Activated CD8-positive, alpha-beta T cell treated with anti-CD3 and anti-CD28 coated beads for 36 hours (primary cell): ENCODE data around the gene CSNK1A1. TPM values are rescaled to one million over a fixed set of nuclear protein-coding genes. Genes with fewer than 3 reads are reported as not detected.
A peak's percentile ranks its signal among the peaks of the same experiment; 100 is the strongest.
"Not testable (repeated sequence)": the region's sequence is repeated elsewhere in the genome, so short reads cannot be mapped to it uniquely, and the experiment has no call there.

Experiments used
- ATAC-seq: fragments of 200-7000 bp; cut with Tn5 transposase; one replicate; pipeline ENCODE4 v1.10.0; 2021; ENCODE audit warnings: mild to moderate bottlenecking, moderate library complexity
- CTCF ChIA-PET: fragments of 350-600 bp; sonication (Branson Sonifier 250); formaldehyde crosslinking; loops from one replicate; lab custom pipeline; 2021; ENCODE audit warnings: antibody characterized with exemption; lab: Charles Lee
- POLR2A ChIA-PET: fragments of 350-600 bp; sonication (Branson Sonifier 250); formaldehyde crosslinking; loops from one replicate; lab custom pipeline; 2021; ENCODE audit warnings: antibody characterized with exemption; lab: Charles Lee
- DNase-seq: peaks from one replicate; pipeline ENCODE4 v3.0.0-alpha.2; 2020
- H3K27ac Mint-ChIP-seq: one replicate; pipeline ENCODE4 v1.8.0; 2021; ENCODE audit warnings: mild to moderate bottlenecking, mixed read lengths
- H3K27me3 Mint-ChIP-seq: one replicate; pipeline ENCODE4 v1.8.0; 2021; ENCODE audit warnings: mixed read lengths
- H3K36me3 Mint-ChIP-seq: one replicate; pipeline ENCODE4 v1.8.0; 2021; ENCODE audit warnings: low read depth, mixed read lengths
- H3K4me1 Mint-ChIP-seq: one replicate; pipeline ENCODE4 v1.8.0; 2021; ENCODE audit warnings: low read depth, mixed read lengths
- H3K4me3 Mint-ChIP-seq: one replicate; pipeline ENCODE4 v1.8.0; 2021; ENCODE audit warnings: mild to moderate bottlenecking, moderate library complexity, mixed read lengths
- H3K9me3 Mint-ChIP-seq: one replicate; pipeline ENCODE4 v1.8.0; 2021; ENCODE audit warnings: mixed read lengths
- intact Hi-C: fragments of 100-400 bp; cut with micrococcal nuclease; formaldehyde crosslinking; loops from one replicate; pipeline ENCODE4 v1.10.0; 2022
- total RNA-seq, 2 experiments: library from RNA; stranded (reverse); gene quantifications; one replicate each; pipeline ENCODE4 v1.2.3, GENCODE V29; 2021
- TF ChIP-seq, protein P1 (sequence below): fragments of 200-600 bp; IDR thresholded peaks from one replicate; pipeline ENCODE4 v1.8.0; 2022; ENCODE audit warnings: antibody characterized with exemption, mild to moderate bottlenecking

Gene CSNK1A1
- total RNA-seq, 2 experiments from 2014 or later, result 154 to 168 TPM

DNA sequence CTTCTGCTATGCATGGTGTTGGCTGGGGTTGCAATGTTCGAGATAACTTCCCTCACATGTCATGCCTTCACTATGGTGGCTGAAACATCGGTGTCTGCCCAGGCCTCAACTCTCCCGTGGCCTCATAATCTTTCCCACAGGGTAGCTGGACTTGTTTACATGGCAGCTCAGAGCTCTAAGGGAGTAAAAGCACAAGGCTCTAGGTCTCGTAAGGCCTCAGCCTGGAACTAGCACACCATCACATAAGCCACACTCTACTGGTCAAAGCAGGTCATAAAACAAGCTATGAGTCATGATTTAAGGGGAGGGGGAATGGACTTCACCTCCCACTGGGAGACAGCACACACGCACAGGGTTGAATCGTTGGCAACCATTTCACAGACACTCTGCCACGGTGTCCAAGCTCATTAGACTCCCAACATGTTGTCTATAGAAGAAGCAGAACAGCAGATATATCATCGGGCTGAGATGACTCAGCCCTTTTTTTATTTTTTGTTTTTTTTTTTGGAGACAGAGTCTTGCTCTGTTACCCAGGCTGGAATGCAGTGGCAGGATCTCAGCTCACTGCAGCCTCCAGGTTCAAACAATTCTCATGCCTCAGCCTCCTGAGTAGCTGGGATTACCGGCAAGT is 105.4 kb downstream of the CSNK1A1 start:
- ChIA-PET CTCF (interaction anchor here (1.0 to 8.6 kb wide), 9 partner anchors 12 to 173 kb away, joined by 3 to 71 read pairs (median 6); no protein-coding TSS in a partner anchor), POLR2A (interaction anchor here (0.5 kb wide), 1 partner anchor 51 kb away, joined by 3 read pairs; no protein-coding TSS in a partner anchor)
- Mint-ChIP-seq H3K36me3 (no peaks in the 10 kb centered on the region), H3K27ac (no peak overlapping the region), H3K9me3 (no peaks in the 10 kb centered on the region), H3K4me1 (peaks cover 2% of the 10 kb centered on the region), H3K27me3 (no peaks in the 10 kb centered on the region), H3K4me3 (no peak overlapping the region)
- TF ChIP-seq, protein P1, sequence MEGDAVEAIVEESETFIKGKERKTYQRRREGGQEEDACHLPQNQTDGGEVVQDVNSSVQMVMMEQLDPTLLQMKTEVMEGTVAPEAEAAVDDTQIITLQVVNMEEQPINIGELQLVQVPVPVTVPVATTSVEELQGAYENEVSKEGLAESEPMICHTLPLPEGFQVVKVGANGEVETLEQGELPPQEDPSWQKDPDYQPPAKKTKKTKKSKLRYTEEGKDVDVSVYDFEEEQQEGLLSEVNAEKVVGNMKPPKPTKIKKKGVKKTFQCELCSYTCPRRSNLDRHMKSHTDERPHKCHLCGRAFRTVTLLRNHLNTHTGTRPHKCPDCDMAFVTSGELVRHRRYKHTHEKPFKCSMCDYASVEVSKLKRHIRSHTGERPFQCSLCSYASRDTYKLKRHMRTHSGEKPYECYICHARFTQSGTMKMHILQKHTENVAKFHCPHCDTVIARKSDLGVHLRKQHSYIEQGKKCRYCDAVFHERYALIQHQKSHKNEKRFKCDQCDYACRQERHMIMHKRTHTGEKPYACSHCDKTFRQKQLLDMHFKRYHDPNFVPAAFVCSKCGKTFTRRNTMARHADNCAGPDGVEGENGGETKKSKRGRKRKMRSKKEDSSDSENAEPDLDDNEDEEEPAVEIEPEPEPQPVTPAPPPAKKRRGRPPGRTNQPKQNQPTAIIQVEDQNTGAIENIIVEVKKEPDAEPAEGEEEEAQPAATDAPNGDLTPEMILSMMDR, result no peak
- intact Hi-C loops, result no loop called here
- no peak for ATAC-seq
- no peak for DNase-seq

DNA sequence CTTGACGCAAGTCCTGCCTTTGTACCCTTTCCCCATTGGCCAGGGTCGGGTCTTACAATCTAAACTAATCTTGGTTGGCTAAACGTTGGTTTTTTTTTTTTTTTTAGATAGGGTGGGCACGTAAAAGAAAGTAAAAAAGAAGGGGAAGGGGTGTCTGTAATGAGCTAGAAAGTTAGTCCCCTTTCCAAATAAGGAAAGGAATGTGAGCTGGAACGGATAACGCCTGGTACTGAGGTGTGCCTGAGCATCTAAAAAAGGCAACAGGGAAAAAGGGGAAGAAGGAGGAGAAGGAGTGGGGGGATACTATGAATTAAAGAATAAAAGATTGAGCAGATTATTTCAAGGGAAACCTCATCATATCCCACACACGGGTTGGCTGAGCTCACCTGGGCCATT is 105.9 kb downstream of the CSNK1A1 start:
- no peaks in the 10 kb centered on the region for H3K27me3 Mint-ChIP-seq
- TF ChIP-seq, protein P1, result no peak
- no peak overlapping the region for H3K27ac Mint-ChIP-seq
- no peak overlapping the region for H3K4me3 Mint-ChIP-seq
- H3K36me3 Mint-ChIP-seq, result no peaks in the 10 kb centered on the region
- DNase-seq, result no peak
- CTCF ChIA-PET, result interaction anchor here (1.0 to 8.6 kb wide), 10 partner anchors 11 to 179 kb away, joined by 3 to 71 read pairs (median 6); no protein-coding TSS in a partner anchor
- intact Hi-C loops, result no loop called here
- ATAC-seq, result no peak
- no peaks in the 10 kb centered on the region for H3K9me3 Mint-ChIP-seq
- peaks cover 3% of the 10 kb centered on the region for H3K4me1 Mint-ChIP-seq
- POLR2A ChIA-PET, result interaction anchor here (0.5 kb wide), 1 partner anchor 52 kb away, joined by 3 read pairs; no protein-coding TSS in a partner anchor

DNA sequence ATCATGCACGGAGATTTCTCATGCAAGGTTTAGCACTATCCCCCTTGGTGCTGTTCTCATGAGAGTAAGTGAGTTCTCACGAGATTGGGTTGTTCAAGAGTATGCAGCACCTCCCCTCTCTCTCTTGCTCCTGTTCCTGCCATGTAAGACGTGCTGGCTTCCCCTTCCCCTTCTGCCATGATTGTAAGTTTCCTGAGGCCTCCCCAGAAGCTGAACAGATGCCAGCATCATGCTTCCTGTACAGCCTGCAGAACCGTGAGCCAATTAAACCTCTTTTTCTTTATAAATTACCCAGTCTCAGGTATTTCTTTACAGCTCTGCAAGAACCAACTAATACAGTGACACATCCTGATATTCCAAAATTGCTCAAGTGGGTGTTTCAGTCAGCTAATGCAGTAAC is 106.8 kb downstream of the CSNK1A1 start:
- CTCF ChIA-PET, result interaction anchor here (1.0 to 8.6 kb wide), 7 partner anchors 10 to 179 kb away, joined by 3 to 71 read pairs (median 10); no protein-coding TSS in a partner anchor
- H3K36me3 Mint-ChIP-seq, POLR2A ChIA-PET, ATAC-seq, H3K27me3 Mint-ChIP-seq, intact Hi-C loops, H3K4me3 Mint-ChIP-seq, H3K27ac Mint-ChIP-seq, H3K9me3 Mint-ChIP-seq, DNase-seq: not testable (repeated sequence)
- H3K4me1 Mint-ChIP-seq, result peaks cover 11% of the 10 kb centered on the region

DNA sequence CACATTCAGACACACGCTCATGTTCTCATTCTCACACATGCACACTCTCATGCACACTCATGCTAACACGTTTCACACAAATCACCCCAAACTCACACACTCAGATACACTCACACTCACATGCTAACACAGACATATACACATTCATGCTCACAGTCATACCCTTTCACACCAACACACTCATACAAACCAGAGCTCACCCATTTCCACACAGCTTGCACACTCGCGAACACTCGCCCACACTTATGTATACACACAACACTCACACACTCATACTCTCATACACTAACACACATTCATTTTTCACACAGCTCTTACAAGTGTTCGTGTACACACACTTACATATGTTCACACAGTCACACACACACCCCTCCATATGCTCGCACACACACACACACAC is 108.0 kb downstream of the CSNK1A1 start:
- Mint-ChIP-seq H3K27ac (no peak overlapping the region), H3K36me3 (no peaks in the 10 kb centered on the region), H3K9me3 (no peaks in the 10 kb centered on the region), H3K4me3 (no peak overlapping the region), H3K27me3 (no peaks in the 10 kb centered on the region), H3K4me1 (peaks cover 13% of the 10 kb centered on the region)
- TF ChIP-seq, protein P1, result no peak
- POLR2A ChIA-PET, result no interaction called here
- CTCF ChIA-PET, result interaction anchor here (0.5 to 8.6 kb wide), 14 partner anchors 8 to 1706 kb away, joined by 3 to 71 read pairs (median 8); no protein-coding TSS in a partner anchor
- no peak for ATAC-seq
- intact Hi-C loops, result no loop called here
- DNase-seq, result no peak

DNA sequence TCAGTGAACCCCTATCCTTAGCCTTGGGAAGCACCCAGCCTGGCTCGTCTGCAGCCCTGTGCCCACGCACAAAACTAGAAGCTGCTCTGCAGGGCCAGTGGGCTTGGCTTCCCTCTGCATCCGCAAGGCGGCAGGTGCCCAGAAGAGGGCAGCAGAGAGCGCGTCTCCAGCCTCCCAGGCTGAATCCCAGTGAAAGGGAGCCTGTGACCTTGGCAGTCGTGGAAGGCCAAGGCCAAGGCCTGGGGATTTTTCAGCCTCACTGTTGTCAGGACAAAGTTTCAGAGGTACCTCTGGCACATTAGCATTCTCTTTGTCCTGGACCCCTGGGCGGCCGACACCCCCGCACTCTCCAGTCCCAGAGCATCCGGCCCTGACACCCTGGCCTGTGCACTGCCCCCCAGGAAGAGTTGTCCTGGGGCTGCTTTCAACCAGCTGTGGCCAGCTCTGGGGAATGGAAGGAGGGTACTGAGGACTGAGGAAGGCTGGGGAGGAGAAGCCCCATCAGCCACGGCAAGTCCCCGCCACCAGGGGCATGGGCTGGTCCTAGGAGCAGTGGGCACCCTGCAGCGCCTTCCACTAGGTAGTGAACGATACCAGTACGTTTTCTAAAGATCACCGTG is 108.6 kb downstream of the CSNK1A1 start:
- intact Hi-C loops, result loop anchor here (1.0 kb wide), 1 partner anchor 122 kb away; no protein-coding TSS in a partner anchor
- Mint-ChIP-seq H3K27ac (no peak overlapping the region), H3K36me3 (no peaks in the 10 kb centered on the region), H3K4me1 (peaks cover 13% of the 10 kb centered on the region), H3K9me3 (no peaks in the 10 kb centered on the region), H3K4me3 (no peak overlapping the region), H3K27me3 (no peaks in the 10 kb centered on the region)
- POLR2A ChIA-PET, result interaction anchor here (1.7 kb wide), 1 partner anchor 44 kb away, joined by 4 read pairs; no protein-coding TSS in a partner anchor
- CTCF ChIA-PET, result interaction anchor here (0.5 to 8.6 kb wide), 35 partner anchors 9 to 1705 kb away, joined by 3 to 71 read pairs (median 4); partner anchors contain the start of gene CSNK1A1
- DNase-seq, result peak; percentile 80
- TF ChIP-seq, protein P1, result peak; percentile 91
- peak; percentile 94 for ATAC-seq

Other genes with a start within 250 kb of the CSNK1A1 start
- 10 to 100 TPM; 31.0 to 31.1 TPM for gene GRPEL2, start 205.9 kb downstream of the CSNK1A1 start, total RNA-seq
- gene PCYOX1L, start 193.4 kb downstream of the CSNK1A1 start, total RNA-seq, result 10 to 100 TPM; 19.7 to 21.2 TPM
- not detected for gene IL17B, start 172.1 kb downstream of the CSNK1A1 start, total RNA-seq
- gene ARHGEF37, start 30.1 kb upstream of the CSNK1A1 start, total RNA-seq, result 1 to 10 TPM; 1.1 TPM
- gene PPARGC1B, start 178.9 kb upstream of the CSNK1A1 start, total RNA-seq, result 1 to 10 TPM; 6.8 to 7.1 TPM